GM23248 (cell line): ENCODE measurements around the gene RYR3. TPM values are rescaled to one million over a fixed set of nuclear protein-coding genes. Genes with fewer than 3 reads are reported as not detected.

Source experiments
- DNase-seq: peaks from one replicate; pipeline ENCODE4 v3.0.0-alpha.2; 2015
- H2AFZ ChIP-seq: fragments of 200-600 bp; sonication (generic); 2 replicates; pipeline ENCODE4 v1.6.1; 2016; ENCODE audit warnings: antibody characterized with exemption
- H3F3A ChIP-seq: fragments of 200-600 bp; sonication (generic); 2 replicates; pipeline ENCODE4 v1.6.1; 2016; ENCODE audit warnings: mild to moderate bottlenecking, antibody characterized with exemption, mixed run types; ENCODE audit not compliant: insufficient read depth
- H3K27ac ChIP-seq: fragments of 200-600 bp; sonication (generic); 2 replicates; pipeline ENCODE4 v1.5.1; 2016; ENCODE audit warnings: mild to moderate bottlenecking
- H3K27me3 ChIP-seq: fragments of 200-600 bp; sonication (generic); replicated peaks from 2 replicates; pipeline ENCODE4 v1.6.1; 2016; ENCODE audit warnings: mild to moderate bottlenecking; ENCODE audit not compliant: insufficient read depth
- H3K36me3 ChIP-seq: fragments of 200-600 bp; sonication (generic); 2 replicates; pipeline ENCODE4 v1.6.1; 2016; ENCODE audit warnings: low read depth, mild to moderate bottlenecking
- H3K4me1 ChIP-seq: fragments of 200-600 bp; sonication (generic); 2 replicates; pipeline ENCODE4 v1.6.1; 2016; ENCODE audit warnings: mild to moderate bottlenecking; ENCODE audit not compliant: insufficient read depth
- H3K4me2 ChIP-seq: fragments of 200-600 bp; sonication (generic); one replicate; pipeline ENCODE4 v1.6.1; 2016; ENCODE audit warnings: mild to moderate bottlenecking; ENCODE audit not compliant: unreplicated experiment
- H3K4me3 ChIP-seq: fragments of 200-600 bp; sonication (generic); 2 replicates; pipeline ENCODE4 v1.5.1; 2016; ENCODE audit warnings: mild to moderate bottlenecking
- H3K79me2 ChIP-seq: fragments of 200-600 bp; sonication (generic); 2 replicates; pipeline ENCODE4 v1.6.1; 2016; ENCODE audit warnings: mild to moderate bottlenecking; ENCODE audit not compliant: insufficient read depth
- H3K9ac ChIP-seq: fragments of 200-600 bp; sonication (generic); 2 replicates; pipeline ENCODE4 v1.6.1; 2016; ENCODE audit warnings: mild to moderate bottlenecking
- H3K9me2 ChIP-seq: fragments of 200-600 bp; sonication (generic); 2 replicates; pipeline ENCODE4 v1.6.1; 2016; ENCODE audit warnings: mixed run types, mild to moderate bottlenecking, moderate library complexity; ENCODE audit not compliant: insufficient read depth
- H3K9me3 ChIP-seq: fragments of 200-600 bp; sonication (generic); one replicate; pipeline ENCODE4 v1.6.1; 2017; ENCODE audit warnings: low read depth
- H4K20me1 ChIP-seq: fragments of 200-600 bp; sonication (generic); 2 replicates; pipeline ENCODE4 v1.6.0; 2016; ENCODE audit not compliant: insufficient read depth
- EZH2 ChIP-seq: fragments of 200-600 bp; sonication (generic); IDR thresholded peaks from 2 replicates; pipeline ENCODE4 v1.6.1; 2018; ENCODE audit warnings: antibody characterized with exemption, mild to moderate bottlenecking; ENCODE audit not compliant: insufficient read depth, poor library complexity, severe bottlenecking
- EZH2phosphoT487 ChIP-seq: fragments of 200-600 bp; sonication (generic); IDR thresholded peaks from 2 replicates; pipeline ENCODE4 v1.6.1; 2018; ENCODE audit warnings: antibody characterized with exemption, moderate library complexity, mild to moderate bottlenecking, low read depth; ENCODE audit not compliant: insufficient read depth
- WGBS, 2 experiments: methylation state at CpG; one replicate each; pipeline ENCODE4 v1.1.6; 2015 to 2017; ENCODE audit warnings: low lambda C conversion rate in 2 of 2, low coverage in 1 of 2; ENCODE audit errors: missing lambda C conversion rate in 2 of 2; 5-methylcytosine and 5-hydroxymethylcytosine counted together
- in situ Hi-C: fragments of 300-500 bp; cut with MboI; formaldehyde crosslinking; loops from 2 replicates; pipeline ENCODE4 v1.15.0; 2020
- polyA plus RNA-seq: library from polyadenylated mRNA; unstranded; fragments of >200 nt; fragmentation: Nextera tagmentation; extraction: Ambion mirVana; gene quantifications from 2 replicates; pipeline ENCODE4 v1.2.1, GENCODE V29; 2016
- total RNA-seq: library from RNA; depleted of rRNA; stranded (reverse); fragments of >200 nt; shearing (Covaris generic); gene quantifications from 2 replicates; pipeline ENCODE4 v1.2.3, GENCODE V29; 2014

The RYR3 gene
- total and polyA plus RNA-seq, 2 experiments from 2014 or later: 0.26 TPM; not detected in 1

- Histone ChIP-seq H3K4me3 (no peak overlapping the region), H3K27me3 (peaks cover 45% of the 10 kb centered on the region), H3K27ac (no peak overlapping the region), H3K9me2 (no peaks in the 10 kb centered on the region), H3K36me3 (no peaks in the 10 kb centered on the region), H3K79me2 (no peaks in the 10 kb centered on the region), H3K4me2 (no peak overlapping the region), H3K9ac (no peak overlapping the region), H3K4me1 (no peaks in the 10 kb centered on the region), H3K9me3 (no peaks in the 10 kb centered on the region), H4K20me1 (no peaks in the 10 kb centered on the region), H2AFZ (no peak overlapping the region), H3F3A (no peaks in the 10 kb centered on the region)
- peak; percentile 10 for DNase-seq
- TF ChIP-seq EZH2phosphoT487: no peak
- TF ChIP-seq EZH2: no peak
- WGBS, 2 experiments: 54 to 57% methylated on average over 14 of the region's 14 CpGs
- in situ Hi-C loops: loop anchor here (5.0 to 10.0 kb wide), 2 partner anchors 413 to 465 kb away; no protein-coding TSS in a partner anchor
Measured at GRCh38 chr15:33699691-33700447, 389.1 kb downstream of the RYR3 start.

- Histone ChIP-seq H3K36me3 (no peaks in the 10 kb centered on the region), H3K9ac (no peak overlapping the region), H4K20me1 (no peaks in the 10 kb centered on the region), H3K4me1 (no peaks in the 10 kb centered on the region), H3K27me3 (peaks cover 39% of the 10 kb centered on the region), H3K27ac (no peak overlapping the region), H3F3A (no peaks in the 10 kb centered on the region), H3K4me2 (no peak overlapping the region), H3K9me2 (no peaks in the 10 kb centered on the region), H2AFZ (no peak overlapping the region), H3K9me3 (no peaks in the 10 kb centered on the region), H3K4me3 (no peak overlapping the region), H3K79me2 (no peaks in the 10 kb centered on the region)
- DNase-seq: peak; percentile 77
- WGBS, 2 experiments: 11 to 13% methylated on average over 19 of the region's 19 CpGs
- no peak for TF ChIP-seq EZH2
- in situ Hi-C loops: loop anchor here (10.0 kb wide), 1 partner anchor 466 kb away; no protein-coding TSS in a partner anchor
Measured at GRCh38 chr15:33700695-33701303, 390.0 kb downstream of the RYR3 start.

- no peak overlapping the region for H3K27ac ChIP-seq
- TF ChIP-seq EZH2 (no peak), EZH2phosphoT487 (no peak)
- in situ Hi-C loops: loop anchor here (10.0 kb wide), 1 partner anchor 466 kb away; no protein-coding TSS in a partner anchor
- peak; percentile 23 for DNase-seq
- H4K20me1 ChIP-seq: no peaks in the 10 kb centered on the region
- no peak overlapping the region for H3K4me3 ChIP-seq
- no peaks in the 10 kb centered on the region for H3K4me1 ChIP-seq
- H3K9ac ChIP-seq: no peak overlapping the region
- no peaks in the 10 kb centered on the region for H3K9me2 ChIP-seq
- 61 to 65% methylated on average over 8 of the region's 8 CpGs for WGBS, 2 experiments
- no peak overlapping the region for H3K4me2 ChIP-seq
- H3K9me3 ChIP-seq: no peaks in the 10 kb centered on the region
- H2AFZ ChIP-seq: no peak overlapping the region
- H3K79me2 ChIP-seq: no peaks in the 10 kb centered on the region
- no peaks in the 10 kb centered on the region for H3K36me3 ChIP-seq
- peaks cover 35% of the 10 kb centered on the region for H3K27me3 ChIP-seq
- H3F3A ChIP-seq: no peaks in the 10 kb centered on the region
Measured at GRCh38 chr15:33701304-33701696, 390.5 kb downstream of the RYR3 start.

GRCh38 chr15:33706173-33706572, 395.4 kb downstream of the RYR3 start:
- WGBS, 2 experiments: 56% methylated on average over 5 of the region's 5 CpGs

More at GRCh38 chr15:33706173-33706572, 395.4 kb downstream of the RYR3 start:
- in situ Hi-C loops: loop anchor here (10.0 kb wide), 1 partner anchor 471 kb away; no protein-coding TSS in a partner anchor
- no peaks in the 10 kb centered on the region for H3K27me3 ChIP-seq
- no peaks in the 10 kb centered on the region for H3F3A ChIP-seq
- H3K4me2 ChIP-seq: no peak overlapping the region
- no peak for TF ChIP-seq EZH2phosphoT487
- TF ChIP-seq EZH2: no peak
- no peak overlapping the region for H3K27ac ChIP-seq
- no peaks in the 10 kb centered on the region for H4K20me1 ChIP-seq
- no peaks in the 10 kb centered on the region for H3K79me2 ChIP-seq
- H3K9me2 ChIP-seq: no peaks in the 10 kb centered on the region
- H3K4me3 ChIP-seq: no peak overlapping the region
- DNase-seq: no peak
- H3K4me1 ChIP-seq: no peaks in the 10 kb centered on the region
- no peaks in the 10 kb centered on the region for H3K9me3 ChIP-seq
- no peaks in the 10 kb centered on the region for H3K36me3 ChIP-seq
- no peak overlapping the region for H2AFZ ChIP-seq
- no peak overlapping the region for H3K9ac ChIP-seq
